Measurements from ENCODE around the gene ZNF343. TPM values are rescaled to one million over a fixed set of nuclear protein-coding genes. Genes with fewer than 3 reads are reported as not detected.

Gene ZNF343
- total RNA-seq, 1 donor from 2014 or later = 12.3 TPM

DNA sequence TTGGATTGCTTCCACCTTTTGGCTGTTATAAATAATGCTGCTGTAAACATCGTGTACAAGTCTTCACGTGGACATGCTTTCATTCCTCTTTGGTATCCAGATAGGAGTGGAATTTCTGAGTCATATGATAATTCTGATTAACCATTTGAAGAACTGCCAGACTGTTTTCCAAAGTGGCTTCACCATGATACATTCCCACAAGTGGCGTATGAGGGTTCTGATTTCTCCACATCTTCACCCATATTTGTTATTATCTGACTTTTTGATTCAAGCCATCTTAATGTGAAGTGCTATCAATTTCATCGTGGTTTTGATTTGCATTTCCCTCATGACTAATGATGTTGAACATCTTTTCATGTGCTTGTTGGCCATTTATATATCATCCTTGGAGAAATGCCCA, 35.2 kb downstream of the ZNF343 start:
- DNase-seq (ENCODE audit: low spot score) = no peak

DNA sequence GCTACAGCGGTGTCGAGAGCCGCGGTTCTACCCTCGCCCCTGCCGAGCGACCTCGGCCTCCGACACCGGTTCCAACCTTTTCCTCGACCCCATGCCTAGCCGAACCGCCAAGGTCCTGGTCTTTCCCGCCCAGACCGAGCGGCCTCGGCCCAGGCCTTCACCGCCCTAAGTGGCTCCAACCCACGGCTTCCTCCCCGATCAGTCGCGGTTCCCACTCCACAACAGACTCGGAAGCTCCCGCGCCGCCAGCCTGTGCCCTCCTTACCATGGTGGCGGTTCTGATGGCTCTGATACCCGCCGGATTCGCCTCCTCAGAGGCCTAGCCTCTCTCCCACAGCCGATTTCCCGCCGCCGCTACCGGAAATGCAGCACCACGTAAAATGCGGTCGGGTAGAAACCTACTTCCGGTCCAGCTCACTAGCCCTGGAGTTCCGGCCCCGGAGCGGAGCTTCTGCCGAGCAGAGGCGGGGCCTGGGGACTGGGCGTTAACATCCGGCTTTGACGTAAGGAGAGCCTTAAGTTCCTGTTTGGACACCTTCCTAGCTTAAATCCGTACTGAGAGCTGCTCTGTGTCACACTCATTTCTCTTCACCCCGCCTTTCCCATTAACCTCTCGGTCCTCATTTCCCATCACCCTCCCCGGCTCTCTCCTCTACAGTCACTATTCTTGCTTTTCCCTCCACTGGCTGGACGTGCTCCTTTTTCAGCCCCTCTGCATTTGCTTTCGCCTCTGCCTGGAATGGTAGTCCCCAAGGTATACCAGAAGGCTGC, 38.1 kb downstream of the ZNF343 start, which contains the start of gene SNRPB:
SNRPB (minus strand) TSS at position 367 of the 771 bp plus-strand sequence; CDS start at position 268, 99 bp downstream.
- peak; percentile 97 for DNase-seq (ENCODE audit: low spot score)

DNA sequence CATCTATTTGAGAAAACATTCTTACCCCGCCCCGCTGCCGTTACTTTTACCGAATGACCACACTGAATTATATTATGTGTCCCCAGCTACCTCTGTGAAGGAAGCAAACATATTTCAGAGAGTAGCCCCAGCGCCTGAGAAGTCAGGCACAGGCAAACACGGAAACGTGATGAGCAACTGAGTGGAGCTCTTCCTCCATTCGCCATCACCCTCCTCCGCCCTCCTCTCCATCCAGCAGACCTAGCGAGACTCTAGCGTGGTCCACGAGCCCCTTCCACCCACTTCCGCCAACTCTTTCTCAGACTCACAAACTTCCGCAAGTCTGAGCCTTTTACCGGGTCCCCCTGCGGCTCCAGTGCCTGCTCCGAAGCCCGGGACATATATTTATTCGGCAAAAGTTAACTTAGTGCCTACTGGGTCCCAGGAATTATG, 38.7 kb downstream of the ZNF343 start:
- peak; percentile 22 for DNase-seq (ENCODE audit: low spot score)

DNA sequence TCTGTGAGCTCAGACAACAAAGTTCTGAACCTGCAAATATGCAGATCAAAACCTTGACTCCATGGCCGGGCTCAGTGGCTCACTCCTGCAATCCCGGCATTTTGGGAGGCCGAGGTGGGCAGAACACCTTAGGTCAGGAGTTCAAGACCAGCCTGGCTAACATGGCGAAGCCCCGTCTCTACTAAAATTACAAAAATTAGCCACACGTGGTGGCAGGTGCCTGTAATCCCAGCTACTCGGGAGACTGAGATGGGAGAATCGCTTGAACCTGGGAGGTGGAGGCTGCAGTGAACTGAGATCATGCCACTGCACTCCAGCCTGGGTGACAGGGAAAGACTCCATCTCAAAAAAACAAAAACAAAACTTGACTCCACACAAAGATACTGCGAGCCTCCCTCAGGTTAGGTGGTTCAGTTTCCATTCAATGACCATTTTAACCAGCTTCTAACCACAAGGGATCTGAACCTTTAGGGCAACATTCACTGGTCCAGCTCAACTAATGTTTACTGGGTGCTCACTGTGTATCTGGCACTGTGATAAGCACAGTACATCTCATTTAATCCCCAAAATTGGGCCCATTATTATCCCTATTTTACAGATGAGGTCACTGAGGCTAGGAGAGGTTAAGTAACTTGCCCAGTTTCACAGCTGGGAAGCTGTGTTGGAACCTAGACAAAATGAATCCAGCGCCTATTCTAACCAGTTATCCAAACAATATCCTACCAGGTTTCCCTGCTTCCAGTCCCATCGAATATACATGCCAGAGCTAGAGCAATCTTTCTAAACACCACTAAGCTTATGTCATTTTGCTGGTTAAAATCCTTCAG, 39.9 kb downstream of the ZNF343 start:
- DNase-seq (ENCODE audit: low spot score) = no peak

DNA sequence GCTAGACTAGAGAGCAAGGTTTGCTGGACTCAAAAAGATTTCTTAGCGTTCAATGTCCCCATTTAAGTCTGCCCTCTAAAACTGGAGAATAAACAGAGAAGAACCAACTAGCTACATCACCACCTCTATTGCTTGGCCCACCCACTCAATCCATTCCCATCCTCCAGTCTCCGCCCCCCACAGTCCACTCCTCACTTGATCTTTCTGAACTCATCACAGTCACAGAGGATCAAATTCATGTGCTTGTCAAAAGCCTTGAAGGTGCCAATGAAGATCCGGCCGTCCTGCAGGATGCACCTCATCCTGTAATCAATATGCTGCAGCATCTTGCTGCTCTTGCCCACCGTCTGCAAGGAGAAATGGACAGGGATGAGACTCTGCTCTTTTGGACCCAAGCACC, 41.3 kb downstream of the ZNF343 start:
- no peak for DNase-seq (ENCODE audit: low spot score)

DNA sequence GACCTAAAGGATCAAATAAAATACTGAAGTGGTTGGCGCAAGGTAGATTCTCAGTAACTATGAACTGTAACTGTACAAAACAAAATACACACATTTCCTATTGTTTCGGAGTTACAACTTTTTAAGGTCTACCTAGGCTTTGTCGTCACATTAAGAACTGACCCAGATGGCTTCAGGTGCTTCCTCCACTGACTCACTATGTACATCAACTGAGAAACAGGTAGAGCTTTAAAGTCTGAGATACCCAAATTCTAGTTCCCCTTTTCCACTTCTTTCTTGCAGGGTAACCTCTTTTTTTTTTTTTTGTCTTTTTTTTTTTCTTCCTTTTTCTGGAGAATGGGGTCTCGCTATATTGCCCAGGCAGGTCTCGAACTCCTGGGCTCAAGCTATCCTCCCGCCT, 43.6 kb downstream of the ZNF343 start:
- DNase-seq (ENCODE audit: low spot score) = no peak

DNA sequence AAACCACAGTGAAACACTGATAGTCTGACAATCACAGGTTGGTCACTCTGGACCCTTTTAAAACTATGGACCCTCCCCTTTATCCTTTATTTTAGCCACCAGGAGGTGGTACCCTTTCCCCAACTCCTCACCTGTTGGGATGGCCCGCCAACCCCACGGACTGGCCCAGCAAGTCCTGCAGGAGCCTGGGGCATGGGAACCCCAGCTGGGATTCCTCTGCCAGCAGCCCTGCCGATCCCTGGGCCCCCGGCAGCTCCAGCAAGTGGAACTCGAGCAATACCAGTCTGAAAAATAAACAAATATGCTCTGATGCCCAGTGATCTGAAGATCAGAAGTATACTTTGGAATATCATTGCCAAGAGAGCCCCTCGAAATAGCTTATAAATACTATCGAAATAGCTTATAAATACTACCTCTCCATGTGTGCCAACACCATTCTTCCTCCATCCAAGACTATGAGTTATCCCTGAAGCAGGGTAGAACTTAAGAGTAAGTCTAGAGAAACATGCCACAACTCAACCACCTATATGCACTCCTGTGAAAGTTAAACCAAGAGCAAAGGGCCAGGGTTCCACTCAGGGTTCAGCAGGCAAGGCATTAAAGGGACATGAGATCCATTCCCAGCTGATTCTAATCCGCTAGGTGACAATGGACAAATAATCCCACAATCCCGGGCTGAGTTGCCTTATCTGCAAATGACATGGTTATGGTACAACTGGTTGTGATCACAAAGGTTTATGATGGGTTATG, 44.9 kb downstream of the ZNF343 start:
- no peak for DNase-seq (ENCODE audit: low spot score)

DNA sequence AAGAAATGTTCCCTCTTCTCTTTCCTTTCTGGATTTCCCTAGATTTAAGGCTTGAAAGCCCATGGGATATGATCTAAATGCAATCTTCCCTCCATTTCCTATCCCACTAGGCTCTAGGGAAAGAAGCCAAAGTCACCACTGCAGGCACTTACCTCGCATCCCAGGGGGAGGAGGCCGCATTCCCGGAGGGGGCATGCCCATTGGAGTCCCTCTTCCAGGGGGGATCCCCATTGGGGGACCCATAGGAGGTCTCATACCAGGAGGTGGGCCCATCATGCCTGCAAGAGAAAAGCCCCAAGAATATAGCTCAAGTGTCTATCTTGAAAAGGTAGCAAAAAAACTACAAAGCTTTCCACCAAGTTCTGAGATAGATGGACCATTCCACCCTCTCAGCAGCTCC, 46.2 kb downstream of the ZNF343 start:
- no peak for DNase-seq (ENCODE audit: low spot score)

DNA sequence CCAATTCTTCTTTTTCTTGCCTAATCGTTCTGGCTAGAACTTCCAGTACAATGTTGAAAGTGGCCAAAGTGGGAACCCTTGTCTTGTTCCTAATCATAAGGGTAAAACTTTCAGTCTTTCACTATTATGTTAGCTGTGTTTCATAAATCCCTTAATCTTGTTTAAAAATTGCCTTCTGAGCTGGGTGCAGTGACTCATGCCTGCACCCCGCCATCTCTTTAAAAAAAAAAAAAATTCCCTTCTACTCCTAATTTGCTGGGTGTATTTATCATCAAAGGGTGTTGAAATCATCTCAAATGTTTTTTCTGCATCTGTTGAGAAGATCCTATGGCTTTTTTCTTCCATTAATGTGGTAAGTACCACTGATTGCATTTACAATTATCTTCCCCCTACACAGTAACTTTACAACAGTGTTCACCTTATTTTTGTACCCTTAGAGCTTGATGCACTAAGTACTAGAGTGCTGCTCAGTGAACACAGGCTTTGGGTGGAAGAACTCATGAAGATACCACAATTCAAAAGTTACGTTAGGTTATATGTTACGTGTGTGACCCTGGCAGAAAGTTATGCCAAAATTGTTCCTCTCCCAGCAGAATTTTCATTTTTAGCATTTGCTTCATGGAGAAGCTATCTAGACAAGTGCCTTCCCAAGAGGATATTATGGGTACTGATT, 47.8 kb downstream of the ZNF343 start:
- no peak for DNase-seq (ENCODE audit: low spot score)

DNA sequence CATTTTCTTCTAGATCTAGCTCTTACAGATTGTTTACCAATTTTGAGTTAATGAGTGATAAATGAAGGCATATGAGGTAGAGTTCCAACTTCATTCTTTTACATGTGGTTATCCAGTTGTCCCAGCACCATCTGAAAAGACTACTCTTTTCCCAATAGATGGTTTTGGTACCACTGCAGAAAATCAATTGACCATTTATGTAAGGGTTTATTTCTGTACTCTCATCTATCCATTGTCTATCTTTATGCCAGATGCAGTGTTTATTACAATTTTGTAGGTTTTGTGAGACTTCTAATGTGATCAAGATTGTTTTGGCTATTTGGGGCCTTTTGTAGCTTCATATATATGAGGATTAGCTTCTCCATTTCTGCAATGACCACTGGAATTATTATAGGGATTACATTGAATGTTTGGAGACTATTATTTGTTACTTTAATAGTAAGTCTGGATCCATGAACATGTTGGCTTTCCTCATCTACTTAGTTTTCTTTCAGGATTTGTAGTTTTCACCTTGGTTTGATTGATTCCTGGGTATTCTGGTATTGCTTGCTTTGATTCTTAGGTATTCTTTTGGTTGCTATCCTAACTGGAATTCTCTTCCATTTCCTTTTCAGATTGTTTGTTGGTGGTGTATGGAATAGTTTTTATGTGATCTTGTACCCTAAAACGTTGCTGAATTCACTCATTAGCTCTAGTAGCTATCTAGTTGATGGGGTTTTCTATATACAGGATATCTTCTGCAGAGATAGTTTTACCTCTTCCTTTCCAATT, 48.5 kb downstream of the ZNF343 start:
- DNase-seq (ENCODE audit: low spot score) = no peak

DNA sequence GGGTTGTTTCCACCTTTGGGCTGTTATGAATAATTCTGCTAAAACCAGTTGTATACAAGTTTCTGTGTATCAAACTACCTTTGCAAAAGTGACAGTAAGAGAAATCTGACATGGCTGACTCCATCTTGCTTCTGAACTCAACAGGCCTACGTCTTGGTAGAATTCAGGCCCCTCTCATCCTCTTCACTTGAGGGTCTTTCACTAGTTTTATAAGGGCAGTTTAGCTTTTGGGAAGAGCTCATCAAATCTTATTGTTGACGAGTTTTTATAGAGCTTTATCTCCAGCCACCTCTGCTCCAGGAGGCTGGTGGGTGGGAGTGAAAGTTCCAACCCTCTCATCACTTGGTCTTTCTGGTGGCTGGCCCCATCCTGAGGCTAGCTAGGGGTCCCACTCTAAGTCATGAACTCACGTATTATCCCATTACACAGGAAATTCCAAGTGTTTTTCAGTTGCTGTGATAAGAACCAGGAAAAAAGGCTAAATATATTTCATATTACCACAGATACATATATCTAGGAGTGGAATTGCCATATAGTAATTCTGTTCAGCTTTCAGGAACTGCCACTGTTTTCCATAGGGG, 49.7 kb downstream of the ZNF343 start:
- no peak for DNase-seq (ENCODE audit: low spot score)

DNA sequence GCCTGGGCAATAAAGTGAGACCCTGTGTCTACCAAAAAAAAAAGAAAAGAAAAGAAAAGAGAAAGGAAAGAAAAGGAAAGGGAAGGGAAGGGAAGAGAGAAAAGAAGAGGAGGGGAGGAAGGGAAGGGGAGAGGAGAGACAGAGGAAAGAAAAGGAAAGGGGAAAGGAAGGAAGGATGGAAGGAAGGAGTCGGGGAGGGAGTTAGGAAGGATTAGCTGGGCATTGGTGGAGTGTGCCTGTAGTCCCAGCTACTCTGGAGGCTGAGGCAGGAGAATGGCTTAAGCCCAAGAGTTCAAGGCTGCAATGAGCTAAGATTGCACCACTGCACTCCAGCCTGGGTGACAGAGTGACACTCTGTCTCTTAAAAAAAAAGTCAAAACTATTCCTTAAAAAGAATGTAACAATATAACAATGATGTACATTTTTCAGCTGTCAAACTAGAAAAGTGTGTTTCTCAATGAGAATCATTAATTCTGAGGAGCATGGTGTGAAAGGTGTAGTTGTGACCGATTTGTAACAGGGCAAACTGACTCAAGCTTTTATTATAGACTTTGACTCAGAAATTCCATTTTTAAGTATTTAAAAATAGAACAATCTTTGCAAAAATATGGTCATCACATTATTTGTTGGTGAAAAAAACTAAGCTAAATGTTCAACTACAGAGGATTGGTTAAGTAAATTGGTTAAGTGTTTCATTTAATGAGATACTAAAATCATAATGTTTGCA, 52.8 kb downstream of the ZNF343 start:
- no peak for DNase-seq (ENCODE audit: low spot score)

DNA sequence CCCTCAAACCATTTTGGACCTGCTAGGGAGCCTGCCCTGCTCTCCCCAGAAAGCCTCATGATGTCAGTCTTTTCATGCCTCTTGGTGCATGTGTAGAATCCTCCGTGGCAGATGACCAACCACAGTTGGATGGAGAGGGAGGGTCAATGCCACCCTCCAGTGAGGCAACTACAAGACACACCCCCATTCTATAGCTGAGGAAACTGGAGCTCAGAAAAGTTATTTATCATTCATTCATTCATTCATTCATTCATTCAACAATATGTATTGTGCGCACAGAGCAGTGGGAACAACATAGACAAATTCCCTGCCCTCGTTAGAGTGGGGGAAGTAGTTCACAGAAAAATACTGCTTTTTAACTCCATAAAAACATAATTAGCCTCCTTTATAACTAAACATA, 54.9 kb downstream of the ZNF343 start:
- DNase-seq (ENCODE audit: low spot score) = no peak

DNA sequence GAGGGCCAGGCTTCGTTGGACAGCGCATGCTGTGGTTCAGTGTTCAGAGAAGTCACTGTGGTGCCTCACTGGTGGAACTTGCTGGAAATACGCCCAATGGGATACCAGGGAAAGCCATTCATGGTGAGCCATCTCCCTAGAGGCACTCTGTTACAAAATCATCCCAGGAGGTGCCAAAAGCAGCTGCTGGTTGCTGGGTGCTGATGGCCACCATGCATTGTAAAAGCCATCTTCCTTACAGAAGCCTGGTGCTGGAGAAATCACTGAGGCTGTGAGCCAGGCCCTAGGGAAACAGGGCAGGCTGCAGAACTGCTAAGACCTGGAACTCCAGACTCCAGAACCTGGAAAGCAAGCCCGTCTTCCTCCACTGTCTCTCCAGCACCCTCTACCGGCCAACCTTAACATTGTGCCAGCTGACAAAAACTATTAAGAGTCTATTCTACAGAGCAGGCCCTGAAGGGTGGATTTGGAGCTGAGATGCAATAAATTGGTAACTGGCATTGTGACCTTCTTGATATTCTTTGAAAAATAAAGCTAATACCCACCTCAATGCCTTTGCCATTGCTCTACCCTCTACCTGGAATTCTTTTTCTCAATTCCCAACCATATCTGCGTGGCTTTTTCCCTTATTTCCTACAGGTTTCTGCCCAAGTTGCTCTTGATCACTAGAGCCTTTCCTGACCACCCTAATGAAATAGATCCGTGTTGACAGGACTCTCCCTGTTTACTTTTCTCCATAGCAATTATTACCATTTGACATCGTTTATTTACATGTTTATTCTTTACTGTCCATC, 56.6 kb downstream of the ZNF343 start:
- peak; percentile 68 for DNase-seq (ENCODE audit: low spot score)

DNA sequence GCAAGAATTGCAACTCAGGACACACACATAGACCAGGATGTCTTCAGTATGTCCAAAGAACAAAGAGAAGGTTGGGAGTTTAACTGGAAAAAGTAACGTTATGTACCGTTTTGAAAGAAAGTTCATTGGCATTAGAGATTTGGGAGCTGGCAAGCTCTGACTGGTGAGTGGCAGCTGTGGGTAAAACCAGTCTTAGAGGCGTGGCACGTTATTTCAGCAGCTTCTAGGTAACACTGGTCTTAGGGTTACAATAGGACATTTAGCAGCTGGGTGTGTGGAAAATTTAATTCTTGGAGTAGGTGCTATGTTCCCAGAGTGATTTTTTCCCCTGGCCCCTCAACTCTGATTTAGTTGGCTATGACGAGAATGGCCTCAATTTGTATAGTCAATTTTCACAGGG, 57.3 kb downstream of the ZNF343 start:
- DNase-seq (ENCODE audit: low spot score) = no peak

DNA sequence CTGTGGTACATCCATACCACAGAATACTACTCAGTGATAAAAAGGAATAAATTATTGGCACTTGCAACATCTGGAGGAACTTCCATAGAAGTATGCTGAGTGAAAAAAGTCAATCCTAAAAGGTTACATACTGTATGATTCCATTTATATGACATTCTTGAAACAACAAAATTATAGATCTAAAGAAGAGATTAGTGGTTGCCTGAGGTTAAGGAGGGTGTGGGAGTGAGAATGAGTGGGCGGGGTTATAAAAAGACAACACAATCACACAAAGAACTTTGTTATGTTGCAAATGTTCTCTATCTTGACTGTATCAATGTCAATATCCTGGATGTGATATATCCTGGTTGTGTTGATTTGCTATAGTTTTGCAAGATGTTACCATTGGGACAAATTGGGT, 59.3 kb downstream of the ZNF343 start:
- no peak for DNase-seq (ENCODE audit: low spot score)

DNA sequence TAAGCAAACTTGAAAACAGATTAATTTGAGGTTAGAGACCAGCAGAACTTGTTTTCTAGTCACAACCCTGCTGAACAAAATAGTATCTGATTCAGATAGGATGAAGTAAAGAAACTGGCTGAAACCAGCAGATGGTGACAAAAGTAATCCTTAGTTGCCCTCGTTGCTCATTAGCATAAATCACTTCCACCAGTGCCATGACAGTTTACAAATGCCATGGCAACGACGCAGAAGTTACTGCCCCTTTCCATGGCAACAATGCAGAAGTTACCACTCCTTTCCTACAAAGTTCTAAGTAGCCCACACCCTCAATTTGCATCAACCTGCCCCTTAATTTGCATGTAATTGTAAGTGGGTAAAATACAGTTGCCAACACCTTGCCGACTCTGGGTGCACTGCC, 61.9 kb downstream of the ZNF343 start:
- DNase-seq (ENCODE audit: low spot score) = no peak
